ENCODE results near the gene TFRC. TPM values are rescaled to one million over a fixed set of nuclear protein-coding genes. Genes with fewer than 3 reads are reported as not detected.
A peak's percentile ranks its signal among the peaks of the same experiment; 100 is the strongest.

Gene TFRC
- total RNA-seq, 1 donor from 2014 or later: 87.7 TPM

GRCh38 chr3:196079682-196080081, 2.2 kb downstream of the TFRC start:
- Histone ChIP-seq H3K27me3 (no peaks in the 10 kb centered on the region), H3K4me3 (no peak overlapping the region), H3K4me1 (peaks cover 8% of the 10 kb centered on the region), H3K9me3 (ENCODE audit: low read depth) (no peaks in the 10 kb centered on the region), H4K20me1 (ENCODE audit: low read depth) (peaks cover 56% of the 10 kb centered on the region), H3K79me2 (ENCODE audit: low read depth) (peaks cover 55% of the 10 kb centered on the region), H3F3A (ENCODE audit: low read depth) (peaks cover 25% of the 10 kb centered on the region), H3K36me3 (no peaks in the 10 kb centered on the region), H3K9ac (no peak overlapping the region), H3K4me2 (peak overlapping the region; percentile 99), H2AFZ (replicated peaks) (no peak overlapping the region), H3K27ac (no peak overlapping the region)
- Mint-ChIP-seq H3K4me3 (peak overlapping the region; percentile 96), H3K27me3 (ENCODE audit: insufficient read depth, low read depth) (peaks cover 3% of the 10 kb centered on the region), H3K36me3 (peaks cover 16% of the 10 kb centered on the region), H3K4me1 (peaks cover 24% of the 10 kb centered on the region), H3K9me3 (no peaks in the 10 kb centered on the region), H3K27ac (no peak overlapping the region)
- DNase-seq (ENCODE audit: low spot score): no peak
- no peak for TF ChIP-seq CTCF (IDR thresholded peaks at IDR 0.05)
- TF ChIP-seq EZH2phosphoT487 (IDR thresholded peaks at IDR 0.05): no peak
- no peak for TF ChIP-seq EZH2 (IDR thresholded peaks at IDR 0.05)

GRCh38 chr3:196075013-196075412, 6.9 kb downstream of the TFRC start:
- peaks cover 32% of the 10 kb centered on the region for H3K36me3 Mint-ChIP-seq

GRCh38 chr3:196073255-196073753, 8.6 kb downstream of the TFRC start:
- peaks cover 28% of the 10 kb centered on the region for H3K36me3 Mint-ChIP-seq
- Histone ChIP-seq H4K20me1 (ENCODE audit: low read depth) (peaks cover 36% of the 10 kb centered on the region), H3K36me3 (peaks cover 15% of the 10 kb centered on the region)

More at GRCh38 chr3:196075013-196075412, 6.9 kb downstream of the TFRC start:
- Histone ChIP-seq H4K20me1 (ENCODE audit: low read depth) (peaks cover 51% of the 10 kb centered on the region), H3K79me2 (ENCODE audit: low read depth) (peaks cover 40% of the 10 kb centered on the region), H3K4me1 (peaks cover under 1% of the 10 kb centered on the region), H2AFZ (replicated peaks) (no peak overlapping the region), H3K27ac (no peak overlapping the region), H3K9ac (no peak overlapping the region), H3K9me3 (ENCODE audit: low read depth) (no peaks in the 10 kb centered on the region), H3K4me2 (no peak overlapping the region), H3K36me3 (peaks cover 15% of the 10 kb centered on the region), H3F3A (ENCODE audit: low read depth) (peaks cover 4% of the 10 kb centered on the region), H3K4me3 (no peak overlapping the region), H3K27me3 (no peaks in the 10 kb centered on the region)
- Mint-ChIP-seq H3K9me3 (no peaks in the 10 kb centered on the region), H3K4me3 (no peak overlapping the region), H3K4me1 (peaks cover 7% of the 10 kb centered on the region), H3K27me3 (ENCODE audit: insufficient read depth, low read depth) (no peaks in the 10 kb centered on the region), H3K27ac (no peak overlapping the region)
- no peak for TF ChIP-seq CTCF (IDR thresholded peaks at IDR 0.05)
- no peak for DNase-seq (ENCODE audit: low spot score)

More at GRCh38 chr3:196073255-196073753, 8.6 kb downstream of the TFRC start:
- H3K79me2 ChIP-seq (ENCODE audit: low read depth): peaks cover 23% of the 10 kb centered on the region
- H3K9me3 ChIP-seq (ENCODE audit: low read depth): no peaks in the 10 kb centered on the region
- H2AFZ ChIP-seq (replicated peaks): no peak overlapping the region
- H3K4me1 Mint-ChIP-seq: no peaks in the 10 kb centered on the region
- H3K27ac Mint-ChIP-seq: no peak overlapping the region
- H3F3A ChIP-seq (ENCODE audit: low read depth): peaks cover 4% of the 10 kb centered on the region
- no peaks in the 10 kb centered on the region for H3K4me1 ChIP-seq
- H3K27ac ChIP-seq: no peak overlapping the region
- DNase-seq (ENCODE audit: low spot score): peak; percentile 78
- no peaks in the 10 kb centered on the region for H3K27me3 Mint-ChIP-seq (ENCODE audit: insufficient read depth, low read depth)
- no peak overlapping the region for H3K9ac ChIP-seq
- no peaks in the 10 kb centered on the region for H3K27me3 ChIP-seq
- no peak overlapping the region for H3K4me2 ChIP-seq
- no peaks in the 10 kb centered on the region for H3K9me3 Mint-ChIP-seq
- H3K4me3 Mint-ChIP-seq: no peak overlapping the region
- TF ChIP-seq EZH2 (IDR thresholded peaks at IDR 0.05) (no peak), CTCF (IDR thresholded peaks at IDR 0.05) (peak; percentile 86)
- H3K4me3 ChIP-seq: no peak overlapping the region
